OCI-LY1 (cell line): ENCODE measurements around the gene PTPRM.

Experiments used
- H2AFZ ChIP-seq: fragments of 200-600 bp; sonication (generic), shearing (Covaris generic); 2 replicates; pipeline ENCODE4 v1.6.0; 2014; ENCODE audit warnings: antibody characterized with exemption, mild to moderate bottlenecking, low read length
- H3F3A ChIP-seq: fragments of 200-600 bp; sonication (generic), shearing (Covaris generic); 2 replicates; pipeline ENCODE4 v1.6.0; 2014; ENCODE audit warnings: mild to moderate bottlenecking, antibody characterized with exemption, low read length, moderate library complexity; ENCODE audit not compliant: insufficient read depth
- H3K27ac ChIP-seq: fragments of 200-600 bp; sonication (generic); 2 replicates; pipeline ENCODE4 v1.5.1; 2014; ENCODE audit warnings: low read length, mixed run types, mild to moderate bottlenecking, low read depth; ENCODE audit not compliant: poor library complexity, severe bottlenecking
- H3K27me3 ChIP-seq: fragments of 200-600 bp; sonication (generic); 2 replicates; pipeline ENCODE4 v1.6.0; 2014; ENCODE audit warnings: antibody characterized with exemption, mild to moderate bottlenecking, low read length, moderate library complexity; ENCODE audit not compliant: insufficient read depth
- H3K36me3 ChIP-seq: fragments of 200-600 bp; sonication (generic); 2 replicates; pipeline ENCODE4 v1.6.1; 2014; ENCODE audit warnings: mild to moderate bottlenecking, antibody characterized with exemption, low read length, moderate library complexity, mixed read lengths; ENCODE audit not compliant: insufficient read depth
- H3K4me1 ChIP-seq: fragments of 200-600 bp; sonication (generic); 2 replicates; pipeline ENCODE4 v1.5.1; 2014; ENCODE audit warnings: mild to moderate bottlenecking, low read length, moderate library complexity; ENCODE audit not compliant: insufficient read depth, severe bottlenecking
- H3K4me2 ChIP-seq: fragments of 200-600 bp; sonication (generic), shearing (Covaris generic); 2 replicates; pipeline ENCODE4 v1.6.1; 2014; ENCODE audit warnings: low read length
- H3K4me3 ChIP-seq: fragments of 200-600 bp; sonication (generic); 2 replicates; pipeline ENCODE4 v1.5.1; 2014; ENCODE audit warnings: low read length, low read depth, mild to moderate bottlenecking, mixed read lengths; ENCODE audit not compliant: poor library complexity, severe bottlenecking
- H3K79me2 ChIP-seq: fragments of 200-600 bp; shearing (Covaris generic); 2 replicates; pipeline ENCODE4 v1.6.1; 2016; ENCODE audit warnings: mixed run types, low read length, mixed read lengths; ENCODE audit not compliant: insufficient read depth
- H3K9ac ChIP-seq: fragments of 200-600 bp; sonication (generic), shearing (Covaris generic); 2 replicates; pipeline ENCODE4 v1.6.1; 2014; ENCODE audit warnings: mild to moderate bottlenecking, low read length, mixed read lengths
- H3K9me2 ChIP-seq: fragments of 200-600 bp; sonication (generic), shearing (Covaris generic); 2 replicates; pipeline ENCODE4 v1.6.1; 2014; ENCODE audit warnings: low read depth, mild to moderate bottlenecking, low read length, mixed read lengths
- H3K9me3 ChIP-seq: fragments of 200-600 bp; shearing (Covaris generic); 2 replicates; pipeline ENCODE4 v1.6.1; 2014; ENCODE audit warnings: low read length, mixed read lengths
- H4K20me1 ChIP-seq: fragments of 200-600 bp; sonication (generic), shearing (Covaris generic); 2 replicates; pipeline ENCODE4 v1.6.0; 2016; ENCODE audit warnings: mild to moderate bottlenecking, low read length; ENCODE audit not compliant: insufficient read depth
- EZH2 ChIP-seq: fragments of 200-600 bp; sonication (generic), shearing (Covaris generic); IDR thresholded peaks from 2 replicates; pipeline ENCODE4 v1.8.0; 2017; ENCODE audit warnings: borderline replicate concordance, mixed run types, mild to moderate bottlenecking, antibody characterized with exemption, low read length, moderate library complexity, mixed read lengths
- TF ChIP-seq, protein P1 (sequence below): fragments of 200-600 bp; sonication (generic), shearing (Covaris generic); IDR thresholded peaks from 2 replicates; pipeline ENCODE4 v1.5.1; 2017; ENCODE audit warnings: mild to moderate bottlenecking, antibody characterized with exemption, low read length, moderate library complexity, mixed read lengths

PTPRM gene

DNA sequence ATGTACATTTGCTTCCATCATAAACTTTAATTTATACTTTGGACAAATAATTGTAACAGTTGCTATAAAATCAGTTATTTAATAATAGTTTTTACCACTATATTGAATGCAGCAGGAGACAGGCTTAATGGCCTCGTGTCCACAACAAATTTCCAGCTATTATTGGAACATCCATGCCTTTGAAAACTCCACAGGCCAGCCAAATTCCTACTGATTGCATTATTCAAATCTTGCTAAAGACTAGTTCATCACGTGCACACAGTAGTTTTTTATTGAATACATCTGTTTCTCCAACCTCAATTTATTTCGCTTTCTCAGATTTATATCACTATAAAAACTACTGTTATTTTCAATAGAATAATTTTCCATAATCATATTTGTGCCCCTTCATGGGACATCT, 18.4 kb upstream of the PTPRM start:
- Histone ChIP-seq H3K36me3 (no peaks in the 10 kb centered on the region), H3K79me2 (no peaks in the 10 kb centered on the region), H3K4me1 (no peaks in the 10 kb centered on the region), H3K4me3 (no peak overlapping the region), H2AFZ (no peak overlapping the region), H3K4me2 (no peak overlapping the region), H3K27ac (no peak overlapping the region), H3K9me2 (no peaks in the 10 kb centered on the region), H3K9ac (no peak overlapping the region), H3K9me3 (no peaks in the 10 kb centered on the region), H3K27me3 (no peaks in the 10 kb centered on the region), H4K20me1 (no peaks in the 10 kb centered on the region), H3F3A (no peaks in the 10 kb centered on the region)
- no peak for TF ChIP-seq EZH2
- TF ChIP-seq, protein P1, sequence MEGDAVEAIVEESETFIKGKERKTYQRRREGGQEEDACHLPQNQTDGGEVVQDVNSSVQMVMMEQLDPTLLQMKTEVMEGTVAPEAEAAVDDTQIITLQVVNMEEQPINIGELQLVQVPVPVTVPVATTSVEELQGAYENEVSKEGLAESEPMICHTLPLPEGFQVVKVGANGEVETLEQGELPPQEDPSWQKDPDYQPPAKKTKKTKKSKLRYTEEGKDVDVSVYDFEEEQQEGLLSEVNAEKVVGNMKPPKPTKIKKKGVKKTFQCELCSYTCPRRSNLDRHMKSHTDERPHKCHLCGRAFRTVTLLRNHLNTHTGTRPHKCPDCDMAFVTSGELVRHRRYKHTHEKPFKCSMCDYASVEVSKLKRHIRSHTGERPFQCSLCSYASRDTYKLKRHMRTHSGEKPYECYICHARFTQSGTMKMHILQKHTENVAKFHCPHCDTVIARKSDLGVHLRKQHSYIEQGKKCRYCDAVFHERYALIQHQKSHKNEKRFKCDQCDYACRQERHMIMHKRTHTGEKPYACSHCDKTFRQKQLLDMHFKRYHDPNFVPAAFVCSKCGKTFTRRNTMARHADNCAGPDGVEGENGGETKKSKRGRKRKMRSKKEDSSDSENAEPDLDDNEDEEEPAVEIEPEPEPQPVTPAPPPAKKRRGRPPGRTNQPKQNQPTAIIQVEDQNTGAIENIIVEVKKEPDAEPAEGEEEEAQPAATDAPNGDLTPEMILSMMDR: no peak

DNA sequence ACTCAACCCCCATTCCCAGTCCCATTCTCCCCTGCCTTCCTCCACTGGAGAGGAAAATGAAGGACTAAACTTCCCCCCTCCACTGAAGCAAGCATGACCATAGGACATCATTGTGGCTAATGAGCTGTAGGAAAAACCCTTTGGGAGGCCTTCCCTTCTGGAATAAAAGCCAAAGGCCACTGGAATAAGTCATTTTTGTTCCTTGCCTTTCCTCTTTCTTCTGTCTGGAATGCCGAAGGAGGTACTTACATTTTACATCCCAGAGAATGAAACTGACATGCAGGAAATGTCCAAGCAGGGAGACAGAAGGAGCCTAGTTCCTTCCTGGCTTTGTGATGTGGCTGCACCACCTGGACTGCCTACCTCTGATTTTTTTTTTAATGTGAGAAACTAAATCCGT, 9.1 kb upstream of the PTPRM start:
- Histone ChIP-seq H3K27me3 (no peaks in the 10 kb centered on the region), H3K79me2 (no peaks in the 10 kb centered on the region), H3F3A (no peaks in the 10 kb centered on the region), H3K9me2 (no peaks in the 10 kb centered on the region), H3K9me3 (no peaks in the 10 kb centered on the region), H3K4me1 (no peaks in the 10 kb centered on the region), H2AFZ (no peak overlapping the region), H3K27ac (no peak overlapping the region), H3K36me3 (no peaks in the 10 kb centered on the region), H3K4me2 (no peak overlapping the region), H3K9ac (no peak overlapping the region), H3K4me3 (no peak overlapping the region), H4K20me1 (no peaks in the 10 kb centered on the region)
- TF ChIP-seq EZH2: no peak
- TF ChIP-seq, protein P1: no peak

DNA sequence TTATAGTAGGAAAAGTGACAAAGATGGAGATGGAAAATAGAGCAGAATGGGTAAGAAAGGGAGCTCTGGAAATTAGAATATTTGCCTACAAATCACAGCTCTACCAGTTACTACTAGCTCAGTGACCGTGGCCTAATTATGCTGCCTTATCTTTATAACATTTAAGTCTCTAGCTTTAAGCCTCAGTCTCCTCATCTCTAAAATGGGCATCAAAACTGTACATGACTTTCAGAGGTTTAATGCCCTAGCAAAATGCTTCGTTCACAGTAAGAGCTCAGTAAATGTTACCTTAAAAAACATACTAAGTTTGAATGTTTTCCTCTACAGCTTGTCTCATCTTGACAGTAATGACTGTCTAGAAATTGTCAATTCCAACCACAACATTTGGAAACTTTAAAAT, 8.3 kb upstream of the PTPRM start:
- Histone ChIP-seq H3K4me2 (no peak overlapping the region), H3K79me2 (no peaks in the 10 kb centered on the region), H3K4me1 (no peaks in the 10 kb centered on the region), H3K27ac (no peak overlapping the region), H4K20me1 (no peaks in the 10 kb centered on the region), H3K9ac (no peak overlapping the region), H3K9me3 (no peaks in the 10 kb centered on the region), H3K36me3 (no peaks in the 10 kb centered on the region), H3K4me3 (no peak overlapping the region), H3K27me3 (no peaks in the 10 kb centered on the region), H2AFZ (no peak overlapping the region), H3K9me2 (no peaks in the 10 kb centered on the region), H3F3A (no peaks in the 10 kb centered on the region)
- no peak for TF ChIP-seq EZH2
- TF ChIP-seq, protein P1: no peak
